Endothelial cell of umbilical vein (primary cell): ENCODE results near the gene GLP2R.

Source experiments
- EZH2 ChIP-seq: IDR thresholded peaks from 2 replicates; pipeline ENCODE4 v1.6.1; 2012; ENCODE audit warnings: borderline replicate concordance, low read depth, mild to moderate bottlenecking, moderate library complexity, low read length, inconsistent platforms; ENCODE audit not compliant: severe bottlenecking
- FOS ChIP-seq: IDR thresholded peaks from 2 replicates; pipeline ENCODE4 v1.6.1; 2011; ENCODE audit warnings: mild to moderate bottlenecking, low read length, moderate library complexity, borderline replicate concordance; ENCODE audit not compliant: insufficient read depth
- GATA2 ChIP-seq: IDR thresholded peaks from 2 replicates; pipeline ENCODE4 v1.7.0; 2011; ENCODE audit warnings: low read depth, mild to moderate bottlenecking, moderate library complexity, mixed read lengths, low read length; ENCODE audit not compliant: insufficient read length, insufficient read depth
- JUN ChIP-seq: IDR thresholded peaks from 2 replicates; pipeline ENCODE4 v1.6.1; 2011; ENCODE audit warnings: borderline replicate concordance, low read depth; ENCODE audit not compliant: insufficient read length, insufficient read depth
- MAX ChIP-seq: IDR thresholded peaks from 2 replicates; pipeline ENCODE4 v1.6.1; 2011; ENCODE audit not compliant: insufficient read depth, insufficient read length
- POLR2A ChIP-seq: IDR thresholded peaks from 2 replicates; pipeline ENCODE4 v1.6.1; 2012; ENCODE audit warnings: low read depth, mild to moderate bottlenecking, control low read depth, low read length
- POLR2AphosphoS5 ChIP-seq: IDR thresholded peaks from 2 replicates; pipeline ENCODE4 v1.6.1; 2012; ENCODE audit warnings: low read depth, mild to moderate bottlenecking, control low read depth, low read length, moderate library complexity; ENCODE audit not compliant: insufficient read depth
- TF ChIP-seq, protein P1 (sequence below), 2 donors: IDR thresholded peaks; 1 replicate in 1 of 2; 2 replicates in 1 of 2; pipeline ENCODE4 v1.5.1; 2011; ENCODE audit warnings: low read length in 2 of 2, mild to moderate bottlenecking in 2 of 2, moderate library complexity in 2 of 2, control low read depth in 1 of 2, inconsistent platforms in 1 of 2, low read depth in 1 of 2; ENCODE audit not compliant: insufficient read depth in 1 of 2; ENCODE audit errors: extremely low read depth in 1 of 2

DNA sequence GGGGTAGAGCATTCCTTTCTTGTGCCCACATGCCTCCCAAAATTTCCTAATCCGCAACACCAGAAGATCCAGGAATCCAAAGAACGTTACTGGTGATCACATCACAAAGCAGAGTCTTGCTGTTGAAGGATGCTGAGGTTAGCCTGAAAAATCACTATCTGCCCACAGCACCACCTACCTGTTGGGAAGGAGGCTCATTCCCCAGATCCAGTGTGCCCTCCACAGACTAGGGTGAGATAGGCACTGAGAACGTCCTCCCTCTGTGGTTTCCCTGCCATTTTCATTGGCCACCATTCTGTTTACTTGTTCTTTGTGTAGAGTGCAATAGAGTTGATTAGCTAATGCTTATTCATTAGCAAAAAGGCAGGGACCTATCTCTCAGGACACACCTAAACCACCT lies 49.0 kb downstream of the GLP2R start:
- TF ChIP-seq, protein P1, sequence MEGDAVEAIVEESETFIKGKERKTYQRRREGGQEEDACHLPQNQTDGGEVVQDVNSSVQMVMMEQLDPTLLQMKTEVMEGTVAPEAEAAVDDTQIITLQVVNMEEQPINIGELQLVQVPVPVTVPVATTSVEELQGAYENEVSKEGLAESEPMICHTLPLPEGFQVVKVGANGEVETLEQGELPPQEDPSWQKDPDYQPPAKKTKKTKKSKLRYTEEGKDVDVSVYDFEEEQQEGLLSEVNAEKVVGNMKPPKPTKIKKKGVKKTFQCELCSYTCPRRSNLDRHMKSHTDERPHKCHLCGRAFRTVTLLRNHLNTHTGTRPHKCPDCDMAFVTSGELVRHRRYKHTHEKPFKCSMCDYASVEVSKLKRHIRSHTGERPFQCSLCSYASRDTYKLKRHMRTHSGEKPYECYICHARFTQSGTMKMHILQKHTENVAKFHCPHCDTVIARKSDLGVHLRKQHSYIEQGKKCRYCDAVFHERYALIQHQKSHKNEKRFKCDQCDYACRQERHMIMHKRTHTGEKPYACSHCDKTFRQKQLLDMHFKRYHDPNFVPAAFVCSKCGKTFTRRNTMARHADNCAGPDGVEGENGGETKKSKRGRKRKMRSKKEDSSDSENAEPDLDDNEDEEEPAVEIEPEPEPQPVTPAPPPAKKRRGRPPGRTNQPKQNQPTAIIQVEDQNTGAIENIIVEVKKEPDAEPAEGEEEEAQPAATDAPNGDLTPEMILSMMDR (IDR thresholded peaks at IDR 0.05; ENCODE audit: extremely low read depth in 1 of 2, insufficient read depth in 1 of 2, low read depth in 1 of 2, low read length in 2 of 2), result no peak
- TF ChIP-seq JUN, result no peak
- no peak for TF ChIP-seq EZH2
- TF ChIP-seq POLR2AphosphoS5, result no peak
- no peak for TF ChIP-seq MAX
- TF ChIP-seq POLR2A, result no peak
- TF ChIP-seq GATA2, result no peak
- no peak for TF ChIP-seq FOS
